IMR-90 (cell line): ENCODE data around the gene BMPER.

Experiments used
- BHLHE40 ChIP-seq: fragments of 150-350 bp; IDR thresholded peaks from 2 replicates; pipeline ENCODE4 v1.6.1; 2016; ENCODE audit warnings: mild to moderate bottlenecking, low read depth, low read length
- CTCF ChIP-seq: conservative IDR thresholded peaks from 2 replicates; pipeline ENCODE4 v1.5.1; 2012; ENCODE audit warnings: mild to moderate bottlenecking, low read depth, low read length, improper control_type of control experiment
- MXI1 ChIP-seq: IDR thresholded peaks from 2 replicates; pipeline ENCODE4 v1.6.1; 2012; ENCODE audit warnings: low read depth, mild to moderate bottlenecking, low read length, moderate library complexity, borderline replicate concordance
- RAD21 ChIP-seq: IDR thresholded peaks from 2 replicates; pipeline ENCODE4 v1.6.1; 2012; ENCODE audit warnings: low read length, improper control_type of control experiment
- RFX5 ChIP-seq: IDR thresholded peaks from 2 replicates; pipeline ENCODE4 v1.8.0; 2012; ENCODE audit warnings: low read depth, mild to moderate bottlenecking, low read length, moderate library complexity
- SMC3 ChIP-seq: fragments of 150-350 bp; IDR thresholded peaks from 2 replicates; pipeline ENCODE4 v1.6.1; 2016; ENCODE audit warnings: low read depth, mild to moderate bottlenecking, antibody characterized with exemption, low read length, moderate library complexity

- TF ChIP-seq MXI1, result no peak
- TF ChIP-seq CTCF, result no peak
- no peak for TF ChIP-seq BHLHE40
- no peak for TF ChIP-seq SMC3
- TF ChIP-seq RAD21, result no peak
- no peak for TF ChIP-seq RFX5
Observed at GRCh38 chr7:34117573-34117972, 212.2 kb downstream of the BMPER start.
